Hepatocyte (in vitro differentiated cells): ENCODE results near the gene ERH.

Source experiments
- CTCF ChIP-seq: fragments of 200-600 bp; sonication (generic); IDR thresholded peaks from 2 replicates; pipeline ENCODE4 v1.5.1; 2016; ENCODE audit warnings: antibody characterized with exemption, mild to moderate bottlenecking; ENCODE audit not compliant: poor library complexity
- EZH2 ChIP-seq: fragments of 200-600 bp; sonication (generic); IDR thresholded peaks from 2 replicates; pipeline ENCODE4 v1.6.1; 2016; ENCODE audit warnings: antibody characterized with exemption, mild to moderate bottlenecking, borderline replicate concordance
- EZH2phosphoT487 ChIP-seq: fragments of 200-600 bp; sonication (generic); IDR thresholded peaks from one replicate; pipeline ENCODE4 v1.6.1; 2018; ENCODE audit warnings: antibody characterized with exemption, mild to moderate bottlenecking, low read depth, moderate library complexity; ENCODE audit not compliant: unreplicated experiment, severe bottlenecking

GRCh38 chr14:69429643-69430042 lies 31.5 kb upstream of the ERH start:
- TF ChIP-seq CTCF (no peak), EZH2 (no peak), EZH2phosphoT487 (no peak)
